HepG2 (cell line): Measurements from ENCODE around the gene S100A8. TPM values are rescaled to one million over a fixed set of nuclear protein-coding genes. Genes with fewer than 3 reads are reported as not detected.

Experiments
- CREB1 ChIP-seq, 2 experiments: fragments of 450-650 bp in 1 of 2; IDR thresholded peaks; 2 replicates each; pipeline ENCODE4 v1.6.1; 2016 to 2017; ENCODE audit warnings: control low read depth in 1 of 2, mild to moderate bottlenecking in 1 of 2, missing compliant biosample characterization in 1 of 2, missing genetic modification characterization in 1 of 2
- KDM5B ChIP-seq: sonication (generic); formaldehyde crosslinking; IDR thresholded peaks from 2 replicates; pipeline ENCODE4 v1.4.0; 2020; ENCODE audit warnings: missing genetic modification reagents, mild to moderate bottlenecking, borderline replicate concordance
- KLF15 ChIP-seq: sonication (generic); formaldehyde crosslinking; IDR thresholded peaks from 2 replicates; pipeline ENCODE4 v1.8.1; 2023; ENCODE audit warnings: borderline replicate concordance, mild to moderate bottlenecking, inconsistent platforms, missing genetic modification reagents, mixed read lengths
- MBD4 ChIP-seq: IDR thresholded peaks from 2 replicates; pipeline ENCODE4 v1.6.1; 2012; ENCODE audit warnings: low read length, inconsistent platforms, borderline replicate concordance
- MTF2 ChIP-seq: sonication (generic); formaldehyde crosslinking; IDR thresholded peaks from 2 replicates; pipeline ENCODE4 v1.5.0; 2020; ENCODE audit warnings: missing genetic modification reagents, borderline replicate concordance
- MZF1 ChIP-seq: sonication (generic); formaldehyde crosslinking; IDR thresholded peaks from 2 replicates; pipeline ENCODE4 v1.8.1; 2023; ENCODE audit warnings: mild to moderate bottlenecking, missing genetic modification reagents, borderline replicate concordance
- SAP130 ChIP-seq: IDR thresholded peaks from 2 replicates; pipeline ENCODE4 v1.6.1; 2016; ENCODE audit warnings: low read depth
- ZNF337 ChIP-seq: sonication (generic); formaldehyde crosslinking; IDR thresholded peaks from 2 replicates; pipeline ENCODE4 v1.5.1; 2020; ENCODE audit warnings: missing genetic modification reagents, low read depth, mild to moderate bottlenecking, borderline replicate concordance
- ZNF451 ChIP-seq: sonication (generic); formaldehyde crosslinking; IDR thresholded peaks from 2 replicates; pipeline ENCODE4 v1.5.0; 2020; ENCODE audit warnings: mild to moderate bottlenecking, missing genetic modification reagents
- ZNF468 ChIP-seq: sonication (generic); formaldehyde crosslinking; IDR thresholded peaks from 2 replicates; pipeline ENCODE4 v1.8.0; 2022; ENCODE audit warnings: mild to moderate bottlenecking, moderate library complexity, missing genetic modification reagents
- ZNF510 ChIP-seq: sonication (generic); formaldehyde crosslinking; IDR thresholded peaks from 2 replicates; pipeline ENCODE4 v1.4.0; 2020; ENCODE audit warnings: low read depth, mild to moderate bottlenecking, missing genetic modification reagents
- ZNF557 ChIP-seq: sonication (generic); formaldehyde crosslinking; IDR thresholded peaks from 2 replicates; pipeline ENCODE4 v1.4.0; 2020; ENCODE audit warnings: missing genetic modification reagents
- ZNF563 ChIP-seq: sonication (generic); formaldehyde crosslinking; IDR thresholded peaks from 2 replicates; pipeline ENCODE4 v1.8.0; 2022; ENCODE audit warnings: mild to moderate bottlenecking, moderate library complexity, missing genetic modification reagents
- ZSCAN21 ChIP-seq: sonication (generic); formaldehyde crosslinking; IDR thresholded peaks from 2 replicates; pipeline ENCODE4 v1.8.0; 2022; ENCODE audit warnings: mild to moderate bottlenecking, missing genetic modification reagents, moderate library complexity, borderline replicate concordance
- polyA plus RNA-seq, 8 experiments: library from polyadenylated mRNA; depleted of rRNA in 3 of 8; stranded (reverse) in 7 of 8; unstranded in 1 of 8; fragments of >200 nt; fragmentation: Illumina TruSeq in 4 of 8; extraction: Trizol in 4 of 8; gene quantifications; 2 replicates each; pipeline versions ENCODE4 v1.2.1 to v1.2.3, GENCODE V29; 2011 to 2016; ENCODE audit warnings: low read depth in 4 of 8, missing spikeins in 1 of 8, mixed read lengths in 1 of 8; ENCODE audit not compliant: insufficient read depth in 1 of 8
- total RNA-seq, 5 experiments: library from RNA; depleted of rRNA; stranded (reverse); fragments of >200 nt; fragmentation: Illumina TruSeq; extraction: Trizol; gene quantifications; 2 replicates each; pipeline ENCODE4 v1.2.3, GENCODE V29; 2016; ENCODE audit warnings: low read depth in 1 of 5
- TF ChIP-seq, protein P1 (sequence below): sonication (generic); formaldehyde crosslinking; conservative IDR thresholded peaks from 2 replicates; pipeline ENCODE4 v1.4.0; 2020; ENCODE audit warnings: missing genetic modification reagents
- TF ChIP-seq, protein P2 (sequence below): sonication (generic); formaldehyde crosslinking; IDR thresholded peaks from 2 replicates; pipeline ENCODE4 v1.9.0; 2021; ENCODE audit warnings: missing genetic modification reagents, borderline replicate concordance
- TF ChIP-seq, protein P3 (sequence below): sonication (generic); formaldehyde crosslinking; IDR thresholded peaks from 2 replicates; pipeline ENCODE4 v1.4.0; 2020; ENCODE audit warnings: missing genetic modification reagents; ENCODE audit errors: not compliant biosample characterization
- TF ChIP-seq, protein P4 (sequence below): sonication (generic); formaldehyde crosslinking; IDR thresholded peaks from 2 replicates; pipeline ENCODE4 v1.4.0; 2020; ENCODE audit warnings: missing genetic modification reagents
- TF ChIP-seq, protein P5 (sequence below): sonication (generic); formaldehyde crosslinking; IDR thresholded peaks from 2 replicates; pipeline ENCODE4 v1.5.1; 2020; ENCODE audit warnings: mild to moderate bottlenecking, missing genetic modification reagents

S100A8 gene
- total and polyA plus RNA-seq, 2 of the 13 experiments (the other 11 are each of a cell fraction or from before 2014, with no cell fraction given), result not detected

DNA sequence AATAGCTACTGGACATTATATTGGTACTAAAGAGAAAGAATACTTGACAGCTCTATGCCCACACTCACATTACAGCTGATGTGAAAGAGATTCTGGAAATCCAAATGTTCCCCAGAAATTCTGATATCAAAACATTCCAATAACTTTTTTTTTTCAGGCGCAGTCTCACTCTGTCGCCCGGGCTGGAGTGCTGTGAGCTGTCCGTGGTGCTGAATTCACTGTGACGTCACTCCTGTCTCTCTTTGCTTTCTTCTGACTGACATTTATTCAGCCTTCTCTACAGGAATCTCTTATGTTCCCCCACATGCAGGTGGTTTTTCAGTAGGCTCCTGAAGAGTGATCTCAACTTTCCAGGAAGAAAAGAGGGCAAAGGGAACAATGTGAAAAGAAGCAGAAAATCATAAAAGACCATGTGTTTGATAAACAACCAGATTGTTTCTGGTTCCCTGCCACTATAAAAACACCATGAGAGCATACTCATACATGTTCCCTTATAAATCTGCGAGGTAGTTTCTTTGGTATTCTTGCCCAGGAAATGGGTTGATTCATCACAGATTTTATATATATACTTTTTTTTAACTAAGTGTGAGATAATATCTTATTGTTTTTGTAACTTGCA lies 31.7 kb upstream of the S100A8 start (continued):
- TF ChIP-seq KDM5B, result no peak
- no peak for TF ChIP-seq ZNF451
- TF ChIP-seq, protein P1, sequence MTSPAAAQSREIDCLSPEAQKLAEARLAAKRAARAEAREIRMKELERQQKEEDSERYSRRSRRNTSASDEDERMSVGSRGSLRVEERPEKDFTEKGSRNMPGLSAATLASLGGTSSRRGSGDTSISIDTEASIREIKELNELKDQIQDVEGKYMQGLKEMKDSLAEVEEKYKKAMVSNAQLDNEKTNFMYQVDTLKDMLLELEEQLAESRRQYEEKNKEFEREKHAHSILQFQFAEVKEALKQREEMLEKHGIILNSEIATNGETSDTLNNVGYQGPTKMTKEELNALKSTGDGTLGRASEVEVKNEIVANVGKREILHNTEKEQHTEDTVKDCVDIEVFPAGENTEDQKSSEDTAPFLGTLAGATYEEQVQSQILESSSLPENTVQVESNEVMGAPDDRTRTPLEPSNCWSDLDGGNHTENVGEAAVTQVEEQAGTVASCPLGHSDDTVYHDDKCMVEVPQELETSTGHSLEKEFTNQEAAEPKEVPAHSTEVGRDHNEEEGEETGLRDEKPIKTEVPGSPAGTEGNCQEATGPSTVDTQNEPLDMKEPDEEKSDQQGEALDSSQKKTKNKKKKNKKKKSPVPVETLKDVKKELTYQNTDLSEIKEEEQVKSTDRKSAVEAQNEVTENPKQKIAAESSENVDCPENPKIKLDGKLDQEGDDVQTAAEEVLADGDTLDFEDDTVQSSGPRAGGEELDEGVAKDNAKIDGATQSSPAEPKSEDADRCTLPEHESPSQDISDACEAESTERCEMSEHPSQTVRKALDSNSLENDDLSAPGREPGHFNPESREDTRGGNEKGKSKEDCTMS (CRISPR knock-in tag), result 0 out of 2 replicates have a peak, but pooled peaks have one; percentile 76
- TF ChIP-seq ZNF557, result peak; percentile 86; the same call in 1 of the 2 replicates
- TF ChIP-seq MBD4, result no peak
- TF ChIP-seq CREB1 (IDR thresholded peaks at IDR 0.05), result peak; percentile 98
- peak; percentile 96 for TF ChIP-seq CREB1 (CRISPR knock-in tag; IDR thresholded peaks at IDR 0.05)
- TF ChIP-seq ZNF563, result no peak
- no peak for TF ChIP-seq MTF2
- no peak for TF ChIP-seq ZNF337 (CRISPR knock-in tag)
- TF ChIP-seq SAP130 (CRISPR knock-in tag), result peak; percentile 45; the same call in 1 of the 2 replicates
- no peak for TF ChIP-seq KLF15 (CRISPR knock-in tag)
- no peak for TF ChIP-seq MZF1 (CRISPR knock-in tag)
- TF ChIP-seq, protein P2, sequence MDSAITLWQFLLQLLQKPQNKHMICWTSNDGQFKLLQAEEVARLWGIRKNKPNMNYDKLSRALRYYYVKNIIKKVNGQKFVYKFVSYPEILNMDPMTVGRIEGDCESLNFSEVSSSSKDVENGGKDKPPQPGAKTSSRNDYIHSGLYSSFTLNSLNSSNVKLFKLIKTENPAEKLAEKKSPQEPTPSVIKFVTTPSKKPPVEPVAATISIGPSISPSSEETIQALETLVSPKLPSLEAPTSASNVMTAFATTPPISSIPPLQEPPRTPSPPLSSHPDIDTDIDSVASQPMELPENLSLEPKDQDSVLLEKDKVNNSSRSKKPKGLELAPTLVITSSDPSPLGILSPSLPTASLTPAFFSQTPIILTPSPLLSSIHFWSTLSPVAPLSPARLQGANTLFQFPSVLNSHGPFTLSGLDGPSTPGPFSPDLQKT (CRISPR knock-in tag), result no peak
- TF ChIP-seq ZSCAN21 (CRISPR knock-in tag), result no peak
- no peak for TF ChIP-seq ZNF468 (CRISPR knock-in tag)
- TF ChIP-seq ZNF510, result no peak
- TF ChIP-seq, protein P3, sequence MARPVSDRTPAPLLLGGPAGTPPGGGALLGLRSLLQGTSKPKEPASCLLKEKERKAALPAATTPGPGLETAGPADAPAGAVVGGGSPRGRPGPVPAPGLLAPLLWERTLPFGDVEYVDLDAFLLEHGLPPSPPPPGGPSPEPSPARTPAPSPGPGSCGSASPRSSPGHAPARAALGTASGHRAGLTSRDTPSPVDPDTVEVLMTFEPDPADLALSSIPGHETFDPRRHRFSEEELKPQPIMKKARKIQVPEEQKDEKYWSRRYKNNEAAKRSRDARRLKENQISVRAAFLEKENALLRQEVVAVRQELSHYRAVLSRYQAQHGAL, result peak; percentile 47
- TF ChIP-seq, protein P4, sequence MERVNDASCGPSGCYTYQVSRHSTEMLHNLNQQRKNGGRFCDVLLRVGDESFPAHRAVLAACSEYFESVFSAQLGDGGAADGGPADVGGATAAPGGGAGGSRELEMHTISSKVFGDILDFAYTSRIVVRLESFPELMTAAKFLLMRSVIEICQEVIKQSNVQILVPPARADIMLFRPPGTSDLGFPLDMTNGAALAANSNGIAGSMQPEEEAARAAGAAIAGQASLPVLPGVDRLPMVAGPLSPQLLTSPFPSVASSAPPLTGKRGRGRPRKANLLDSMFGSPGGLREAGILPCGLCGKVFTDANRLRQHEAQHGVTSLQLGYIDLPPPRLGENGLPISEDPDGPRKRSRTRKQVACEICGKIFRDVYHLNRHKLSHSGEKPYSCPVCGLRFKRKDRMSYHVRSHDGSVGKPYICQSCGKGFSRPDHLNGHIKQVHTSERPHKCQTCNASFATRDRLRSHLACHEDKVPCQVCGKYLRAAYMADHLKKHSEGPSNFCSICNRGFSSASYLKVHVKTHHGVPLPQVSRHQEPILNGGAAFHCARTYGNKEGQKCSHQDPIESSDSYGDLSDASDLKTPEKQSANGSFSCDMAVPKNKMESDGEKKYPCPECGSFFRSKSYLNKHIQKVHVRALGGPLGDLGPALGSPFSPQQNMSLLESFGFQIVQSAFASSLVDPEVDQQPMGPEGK (CRISPR knock-in tag), result no peak
- TF ChIP-seq, protein P5, sequence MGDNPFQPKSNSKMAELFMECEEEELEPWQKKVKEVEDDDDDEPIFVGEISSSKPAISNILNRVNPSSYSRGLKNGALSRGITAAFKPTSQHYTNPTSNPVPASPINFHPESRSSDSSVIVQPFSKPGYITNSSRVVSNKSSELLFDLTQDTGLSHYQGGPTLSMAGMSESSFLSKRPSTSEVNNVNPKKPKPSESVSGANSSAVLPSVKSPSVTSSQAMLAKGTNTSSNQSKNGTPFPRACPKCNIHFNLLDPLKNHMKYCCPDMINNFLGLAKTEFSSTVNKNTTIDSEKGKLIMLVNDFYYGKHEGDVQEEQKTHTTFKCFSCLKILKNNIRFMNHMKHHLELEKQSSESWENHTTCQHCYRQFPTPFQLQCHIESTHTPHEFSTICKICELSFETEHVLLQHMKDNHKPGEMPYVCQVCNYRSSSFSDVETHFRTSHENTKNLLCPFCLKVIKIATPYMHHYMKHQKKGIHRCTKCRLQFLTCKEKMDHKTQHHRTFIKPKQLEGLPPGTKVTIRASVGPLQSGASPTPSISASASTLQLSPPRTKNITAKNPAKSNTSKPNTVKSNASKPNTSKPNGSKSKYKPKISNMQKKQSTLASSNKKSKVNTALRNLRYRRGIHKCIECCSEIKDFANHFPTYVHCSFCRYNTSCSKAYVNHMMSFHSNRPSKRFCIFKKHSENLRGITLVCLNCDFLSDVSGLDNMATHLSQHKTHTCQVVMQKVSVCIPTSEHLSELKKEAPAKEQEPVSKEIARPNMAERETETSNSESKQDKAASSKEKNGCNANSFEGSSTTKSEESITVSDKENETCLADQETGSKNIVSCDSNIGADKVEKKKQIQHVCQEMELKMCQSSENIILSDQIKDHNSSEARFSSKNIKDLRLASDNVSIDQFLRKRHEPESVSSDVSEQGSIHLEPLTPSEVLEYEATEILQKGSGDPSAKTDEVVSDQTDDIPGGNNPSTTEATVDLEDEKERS (CRISPR knock-in tag), result 0 out of 2 replicates have a peak, but pooled peaks have one; percentile 25
